Activated naive CD4-positive, alpha-beta T cell treated with anti-CD3 and anti-CD28 coated beads, Interleukin-2, amount 10 ng/mL, durations not matched to agents 5 hours and 36 hours (primary cell): ENCODE measurements around the gene IL17RA. TPM values are rescaled to one million over a fixed set of nuclear protein-coding genes. Genes with fewer than 3 reads are reported as not detected.

Source experiments
- total RNA-seq, 2 experiments: library from RNA; stranded (reverse); gene quantifications; one replicate each; pipeline ENCODE4 v1.2.3, GENCODE V29; 2021

Gene IL17RA
- total RNA-seq: 10 to 100 TPM; 73.6 to 73.8 TPM

GRCh38 chr22:17084554-17085276 is at the start of gene IL17RA:
Gene IL17RA, plus strand, starts transcription at chr22:17085000. Its CDS starts 92 bp downstream, at chr22:17085092.

GRCh38 chr22:17121233-17122195 is 36.7 kb downstream of the IL17RA start, which contains the start of gene TMEM121B:
Gene TMEM121B, minus strand, starts transcription at chr22:17121360. Its CDS starts 233 bp downstream, at chr22:17121127.

GRCh38 chr22:17158568-17159503 is 74.0 kb downstream of the IL17RA start, which contains the start of gene HDHD5:
Gene HDHD5, minus strand, starts transcription at chr22:17159277. Its CDS starts 26 bp downstream, at chr22:17159251.

Other genes with a start within 250 kb of the IL17RA start
- not detected for gene GAB4, start 76.8 kb upstream of the IL17RA start, total RNA-seq
- under 1 TPM; 0.12 to 0.23 TPM for gene TMEM121B, start 36.4 kb downstream of the IL17RA start, total RNA-seq
- gene HDHD5, start 74.3 kb downstream of the IL17RA start, total RNA-seq: 10 to 100 TPM; 38.6 to 39.2 TPM
- gene ADA2, start 134.4 kb downstream of the IL17RA start, total RNA-seq: 10 to 100 TPM; 90.9 to 94.0 TPM